ENCODE results near the gene FRMPD2.
"Not testable (repeated sequence)": the region's sequence is repeated elsewhere in the genome, so short reads cannot be mapped to it uniquely, and the experiment has no call there.

Gene FRMPD2

DNA sequence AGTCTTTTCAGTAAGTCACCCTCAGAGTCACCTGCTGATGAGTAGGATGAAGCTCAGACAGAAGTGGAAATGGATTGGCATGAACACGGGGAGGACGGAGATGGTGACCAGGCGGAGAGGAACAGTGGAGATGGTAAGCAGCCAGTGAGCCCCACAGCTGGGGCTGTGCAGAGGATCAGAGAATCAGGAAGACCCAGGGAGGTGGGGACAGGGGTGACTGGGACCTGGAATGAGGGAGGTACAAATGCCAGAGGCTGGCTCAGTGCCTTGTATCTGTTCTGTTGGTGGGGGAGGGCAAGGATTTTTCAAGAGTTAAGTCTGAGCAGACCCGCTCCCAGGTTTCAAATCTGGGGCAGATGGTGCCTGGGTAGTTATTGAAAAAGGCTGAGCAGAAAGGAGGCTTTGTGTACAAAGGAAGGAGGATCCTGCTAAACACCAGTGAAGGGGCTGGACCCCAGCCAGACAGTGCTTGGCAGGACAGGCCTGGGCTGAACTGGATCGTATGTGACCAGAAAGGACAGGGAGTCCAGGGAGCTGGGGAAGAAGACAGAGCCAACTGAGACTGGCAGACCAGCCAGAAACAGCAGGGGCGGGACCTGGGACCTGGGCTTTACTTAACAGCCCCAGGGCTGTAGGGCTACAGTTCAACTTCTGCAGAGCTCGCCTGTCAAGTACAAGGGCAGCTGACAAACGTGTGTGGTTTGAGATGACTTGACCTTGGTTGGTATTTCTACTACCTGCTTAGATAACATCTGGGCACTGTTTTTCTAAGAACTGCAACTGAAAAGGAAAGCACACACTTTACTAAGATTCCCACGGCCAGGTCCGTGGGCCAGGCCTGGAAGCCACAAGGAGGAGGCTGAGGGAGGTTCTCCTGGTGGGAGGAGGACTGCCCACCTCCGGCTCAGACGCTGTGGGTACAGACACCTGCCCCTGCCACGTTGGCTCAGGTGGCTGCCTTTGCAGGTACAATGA, 13.2 kb upstream of the FRMPD2 start:
- peak; percentile 89 for DNase-seq

- DNase-seq = no peak
Measured at GRCh38 chr10:48286356-48286755, 11.9 kb upstream of the FRMPD2 start.

DNA sequence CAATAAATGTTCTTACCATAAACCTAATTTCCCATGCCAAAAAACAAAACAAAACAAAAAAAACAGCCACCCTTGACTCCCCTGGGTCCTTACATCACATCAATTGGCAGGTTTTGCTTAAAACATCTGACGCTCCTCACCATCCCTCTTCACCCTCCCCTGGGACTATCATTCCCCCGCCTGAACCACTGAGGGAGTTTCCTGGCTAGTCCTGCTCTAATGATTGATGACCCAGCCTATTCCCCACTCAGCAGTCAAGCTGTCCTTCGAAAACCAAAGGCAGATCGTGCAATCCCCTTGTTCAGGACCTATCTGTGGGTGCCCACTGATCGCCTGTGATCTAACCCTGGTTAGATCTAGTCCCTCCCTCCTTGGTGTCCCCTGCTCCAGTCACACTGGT, 11.2 kb upstream of the FRMPD2 start:
- no peak for DNase-seq

DNA sequence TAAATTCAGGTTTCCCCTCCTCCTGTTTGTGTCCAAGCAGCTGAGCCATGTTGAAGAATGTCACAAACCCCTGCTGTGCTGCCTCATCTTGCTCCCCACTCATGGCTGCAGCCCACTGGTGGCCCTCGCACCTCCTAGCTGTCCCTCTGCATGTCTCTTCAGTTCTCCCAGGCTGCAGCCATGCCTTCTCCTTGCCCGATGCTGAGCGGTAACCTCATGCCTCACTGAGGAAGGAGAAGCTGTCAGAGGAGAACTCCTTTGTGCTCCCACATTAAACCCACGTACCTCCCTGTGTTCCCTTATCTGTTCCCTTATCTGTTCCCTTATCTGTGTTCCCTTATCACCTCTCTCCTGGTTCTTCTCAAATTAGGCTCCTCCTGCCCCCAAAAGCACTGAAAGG, 10.3 kb upstream of the FRMPD2 start:
- DNase-seq = no peak

DNA sequence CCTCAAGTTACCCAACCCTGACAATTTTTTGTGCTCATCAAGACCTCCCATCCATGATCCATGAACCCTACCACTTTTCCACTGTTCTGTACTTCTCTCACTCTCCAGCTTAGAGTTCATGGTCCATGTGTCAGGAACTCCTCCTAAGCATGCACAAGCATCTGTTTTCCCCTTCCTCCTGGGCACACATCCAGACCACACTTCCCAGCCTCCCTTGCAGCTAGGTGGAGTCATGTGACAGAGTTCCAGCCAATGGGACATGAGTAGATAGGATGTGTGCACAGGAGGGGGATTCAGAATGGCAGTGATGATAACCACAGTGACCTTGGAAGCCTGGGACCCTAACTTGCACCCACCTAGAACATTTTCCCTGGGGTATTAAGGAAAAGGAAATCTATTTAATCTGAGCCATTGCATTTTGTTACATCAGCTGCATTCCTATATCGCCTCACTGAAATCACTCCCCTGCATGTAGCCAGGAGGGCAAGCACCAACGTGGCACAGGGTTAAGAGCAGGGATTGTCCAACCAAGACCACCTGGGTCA, 9.6 kb upstream of the FRMPD2 start:
- DNase-seq = no peak

GRCh38 chr10:48282829-48283228, 8.3 kb upstream of the FRMPD2 start:
- no peak for DNase-seq

GRCh38 chr10:48281697-48282096, 7.2 kb upstream of the FRMPD2 start:
- DNase-seq = not testable (repeated sequence)

- DNase-seq = no peak
Measured at GRCh38 chr10:48279081-48279751, 4.7 kb upstream of the FRMPD2 start.

DNA sequence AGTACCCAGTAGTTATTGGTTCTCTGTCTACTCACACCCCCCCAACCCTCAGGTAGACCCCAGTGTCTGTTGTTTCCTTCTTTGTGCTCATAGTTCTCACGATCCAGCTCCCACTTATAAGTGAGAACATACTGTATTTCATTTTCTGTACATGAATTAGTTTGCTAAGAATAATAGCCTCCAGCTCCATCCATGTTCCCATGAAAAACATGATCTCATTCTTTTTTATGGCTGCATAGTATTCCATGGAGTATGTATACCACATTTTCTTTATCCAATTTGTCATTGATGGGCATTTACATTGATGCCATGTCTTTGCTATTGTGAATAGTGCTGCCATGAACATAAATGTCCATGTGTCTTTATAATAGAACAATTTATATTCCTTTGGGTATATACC, 2.6 kb upstream of the FRMPD2 start:
- no peak for DNase-seq

- no peak for DNase-seq
Measured at GRCh38 chr10:48273741-48274140, 755 bp downstream of the FRMPD2 start.

DNA sequence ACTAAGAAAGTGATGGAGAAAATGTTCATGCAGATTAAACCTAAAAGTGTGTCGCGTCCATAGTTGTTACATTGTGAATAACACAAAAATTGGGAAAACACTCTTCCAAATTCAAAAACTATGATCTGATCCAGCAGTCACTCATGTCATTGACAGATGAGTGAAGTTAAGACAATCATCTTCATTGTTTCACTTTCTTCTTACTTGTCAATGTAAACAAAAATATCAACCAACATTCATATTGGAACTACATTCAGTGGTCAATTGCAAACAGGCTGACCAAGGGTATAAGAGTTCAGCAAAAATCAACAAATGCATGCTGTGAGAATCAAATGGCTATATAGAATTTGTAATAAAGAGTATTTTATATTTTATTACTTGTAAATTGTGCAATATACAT, 1.8 kb downstream of the FRMPD2 start:
- DNase-seq = no peak

DNA sequence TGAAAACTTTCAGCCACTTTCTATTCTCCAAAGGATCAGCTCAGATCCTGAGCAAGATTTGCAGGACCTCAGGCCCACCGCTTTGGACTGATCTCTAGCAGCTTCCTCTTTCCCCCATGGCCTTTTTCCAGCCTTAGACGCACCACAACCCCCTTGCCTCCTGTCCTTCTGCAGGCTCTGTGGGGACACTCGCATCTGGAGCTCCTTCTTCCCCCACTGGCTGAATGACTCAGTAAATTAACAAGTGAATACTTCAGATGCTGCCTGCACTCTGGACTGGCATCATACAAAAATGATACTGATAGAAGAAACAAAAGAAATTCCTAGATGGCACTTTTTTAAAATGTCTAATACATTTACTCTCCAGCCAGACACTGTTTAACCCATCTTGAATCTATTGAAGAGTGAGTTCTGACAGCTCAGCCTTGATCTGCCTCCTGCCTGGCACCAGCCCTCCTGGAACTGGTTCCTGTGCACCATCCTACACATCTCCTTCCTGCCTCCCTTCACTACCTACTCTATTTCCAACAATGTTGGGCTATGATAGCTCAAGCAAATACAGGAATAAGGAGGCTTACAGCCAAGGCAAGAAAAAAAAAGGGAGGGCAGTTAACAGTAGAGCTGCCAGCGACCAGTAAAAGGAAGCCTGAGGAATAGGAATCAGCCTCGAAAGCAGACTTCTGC, 3.3 kb downstream of the FRMPD2 start:
- no peak for DNase-seq

GRCh38 chr10:48266528-48266927, 8.0 kb downstream of the FRMPD2 start:
- DNase-seq = no peak

DNA sequence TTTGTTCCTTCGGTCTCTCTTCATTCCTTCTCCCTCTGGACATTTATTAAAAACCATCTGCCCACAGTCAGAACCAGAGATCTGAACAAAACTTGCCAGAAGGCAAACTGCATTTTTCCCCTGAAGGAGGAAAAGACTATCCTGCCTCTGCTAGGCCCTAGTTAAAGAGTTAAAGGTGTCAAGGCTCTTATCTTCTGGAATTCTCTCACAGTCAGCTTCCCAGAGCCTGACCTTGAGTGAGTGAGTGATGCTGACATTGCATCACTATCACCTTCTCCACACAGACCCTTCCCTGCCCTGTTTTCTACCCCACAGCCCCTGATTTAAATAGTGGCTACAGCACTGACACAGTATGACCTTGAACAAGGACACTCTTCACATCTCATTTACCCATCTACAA, 16.4 kb downstream of the FRMPD2 start:
- DNase-seq = no peak

GRCh38 chr10:48257407-48257961, 17.0 kb downstream of the FRMPD2 start:
- no peak for DNase-seq

DNA sequence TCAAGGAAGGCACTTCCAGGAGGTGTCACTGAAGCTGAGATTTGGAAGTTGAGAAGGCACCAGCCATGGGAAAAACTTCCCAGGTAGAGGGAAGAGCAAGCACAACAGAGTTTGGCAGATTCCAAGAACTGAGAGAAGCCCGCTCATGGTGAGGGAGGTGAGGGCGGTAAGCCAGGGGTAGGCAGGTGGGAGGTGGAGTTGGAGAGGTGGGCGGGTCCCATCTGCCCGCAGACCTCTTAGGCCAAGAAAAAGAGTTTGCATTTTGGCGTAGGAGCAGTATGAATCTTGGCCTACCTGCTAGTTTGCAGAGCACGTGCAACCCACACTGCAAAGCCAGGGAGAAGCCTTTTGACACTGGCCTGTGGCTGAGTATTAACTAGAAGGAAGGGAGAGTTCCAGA, 18.8 kb downstream of the FRMPD2 start:
- no peak for DNase-seq

GRCh38 chr10:48254750-48255512, 19.6 kb downstream of the FRMPD2 start:
- no peak for DNase-seq

- no peak for DNase-seq
Measured at GRCh38 chr10:48253970-48254657, 20.4 kb downstream of the FRMPD2 start.

DNA sequence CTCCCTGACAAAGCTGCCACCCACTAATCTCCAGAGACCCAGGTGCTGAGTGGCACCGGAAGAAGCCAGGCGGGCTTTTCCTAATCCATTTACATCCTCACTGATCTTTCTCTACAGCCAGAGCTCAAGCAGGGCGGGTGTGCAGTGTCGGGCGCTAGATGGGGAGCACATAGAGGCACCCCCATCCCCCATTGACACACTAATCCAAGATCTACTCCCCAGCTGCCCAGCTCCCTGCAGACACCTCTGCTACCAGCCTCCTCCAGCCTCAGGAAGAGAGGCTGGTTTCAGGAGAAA, 22.2 kb downstream of the FRMPD2 start:
- no peak for DNase-seq

- DNase-seq = no peak
Measured at GRCh38 chr10:48251525-48252353, 22.8 kb downstream of the FRMPD2 start.

- DNase-seq = no peak
Measured at GRCh38 chr10:48251152-48251524, 23.4 kb downstream of the FRMPD2 start.

Data from midbrain (tissue), 1 donor.